Epidermal melanocyte (primary cell): Measurements from ENCODE around the gene MALRD1.

Experiments
- DNase-seq: peaks from one replicate; pipeline ENCODE4 v3.0.0; 2011; ENCODE audit warnings: low spot score; ENCODE audit not compliant: insufficient read length

The MALRD1 gene

GRCh38 chr10:19347621-19348020, 299.0 kb downstream of the MALRD1 start:
- DNase-seq = no peak

- no peak for DNase-seq
Observed at GRCh38 chr10:19367176-19367575, 318.6 kb downstream of the MALRD1 start.

GRCh38 chr10:19373988-19374387, 325.4 kb downstream of the MALRD1 start:
- no peak for DNase-seq

- DNase-seq = no peak
Observed at GRCh38 chr10:19385846-19386450, 337.3 kb downstream of the MALRD1 start.

- no peak for DNase-seq
Observed at GRCh38 chr10:19408924-19409323, 360.3 kb downstream of the MALRD1 start.

- DNase-seq = no peak
Observed at GRCh38 chr10:19411119-19411518, 362.5 kb downstream of the MALRD1 start.

- DNase-seq = no peak
Observed at GRCh38 chr10:19412531-19412930, 363.9 kb downstream of the MALRD1 start.

- DNase-seq = no peak
Observed at GRCh38 chr10:19416164-19416563, 367.6 kb downstream of the MALRD1 start.

- no peak for DNase-seq
Observed at GRCh38 chr10:19417740-19418139, 369.1 kb downstream of the MALRD1 start.

GRCh38 chr10:19421674-19422073, 373.1 kb downstream of the MALRD1 start:
- DNase-seq = no peak

GRCh38 chr10:19426034-19426433, 377.4 kb downstream of the MALRD1 start:
- DNase-seq = no peak

- no peak for DNase-seq
Observed at GRCh38 chr10:19431622-19432351, 383.2 kb downstream of the MALRD1 start.

- DNase-seq = no peak
Observed at GRCh38 chr10:19449860-19450259, 401.3 kb downstream of the MALRD1 start.

GRCh38 chr10:19451356-19451755, 402.8 kb downstream of the MALRD1 start:
- DNase-seq = no peak

- DNase-seq = no peak
Observed at GRCh38 chr10:19451937-19452336, 403.3 kb downstream of the MALRD1 start.

- DNase-seq = no peak
Observed at GRCh38 chr10:19453967-19454366, 405.4 kb downstream of the MALRD1 start.

- no peak for DNase-seq
Observed at GRCh38 chr10:19461588-19461987, 413.0 kb downstream of the MALRD1 start.

GRCh38 chr10:19466709-19467108, 418.1 kb downstream of the MALRD1 start:
- DNase-seq = no peak

- DNase-seq = no peak
Observed at GRCh38 chr10:19468413-19468812, 419.8 kb downstream of the MALRD1 start.

GRCh38 chr10:19469521-19469920, 420.9 kb downstream of the MALRD1 start:
- no peak for DNase-seq

GRCh38 chr10:19479854-19480253, 431.3 kb downstream of the MALRD1 start:
- DNase-seq = no peak

GRCh38 chr10:19480353-19480752, 431.8 kb downstream of the MALRD1 start:
- no peak for DNase-seq

- DNase-seq = no peak
Observed at GRCh38 chr10:19483421-19483820, 434.8 kb downstream of the MALRD1 start.
